NCI-H187 (cell line): ENCODE results near the gene DLGAP3.

Source experiments
- DNase-seq, 2 experiments: peaks; one replicate each; lab custom pipeline; 2025; lab: John Stamatoyannopoulos, UW

Gene DLGAP3

DNA sequence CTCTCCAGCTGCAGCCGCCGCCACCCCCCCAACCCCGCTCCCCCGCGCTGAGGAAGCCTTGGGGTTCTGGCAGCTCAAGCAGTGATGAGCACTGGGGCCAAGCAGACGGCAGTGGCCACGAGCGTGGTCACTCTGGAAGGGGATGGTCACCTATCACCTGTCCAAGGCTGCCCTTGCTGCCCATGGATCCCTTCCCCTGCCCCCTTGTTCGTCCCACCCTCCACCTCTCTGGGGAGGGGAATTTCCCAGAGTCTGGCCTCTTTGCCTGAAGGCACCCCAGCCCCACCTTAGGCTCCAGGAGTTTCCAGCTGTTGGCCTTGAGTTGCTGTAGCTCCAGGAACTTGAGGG, 62.7 kb downstream of the DLGAP3 start:
- DNase-seq: no peak

GRCh38 chr1:34865981-34866761, 63.3 kb downstream of the DLGAP3 start:
- DNase-seq: peak; percentile 20 to 53

DNA sequence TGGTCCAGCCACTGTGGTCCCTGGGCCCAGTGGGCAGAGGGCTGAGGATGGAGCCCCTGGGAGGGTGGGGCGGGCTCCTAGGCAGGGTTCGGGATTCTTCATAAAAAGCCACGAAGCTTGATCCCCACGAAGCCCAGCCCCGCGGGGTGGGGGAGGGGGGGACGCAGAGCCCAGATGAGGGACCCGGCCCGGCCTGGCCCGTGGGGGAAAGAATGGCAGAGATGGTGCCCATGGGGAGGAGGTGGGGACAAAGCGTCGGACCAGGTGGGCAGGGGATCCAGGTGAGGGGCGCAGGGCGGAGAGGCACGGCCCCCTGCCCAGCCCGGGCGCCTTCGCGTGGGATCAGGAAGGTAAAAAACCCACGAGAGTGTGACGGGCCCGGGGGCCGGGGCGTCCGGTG, 63.9 kb downstream of the DLGAP3 start:
- no peak for DNase-seq

DNA sequence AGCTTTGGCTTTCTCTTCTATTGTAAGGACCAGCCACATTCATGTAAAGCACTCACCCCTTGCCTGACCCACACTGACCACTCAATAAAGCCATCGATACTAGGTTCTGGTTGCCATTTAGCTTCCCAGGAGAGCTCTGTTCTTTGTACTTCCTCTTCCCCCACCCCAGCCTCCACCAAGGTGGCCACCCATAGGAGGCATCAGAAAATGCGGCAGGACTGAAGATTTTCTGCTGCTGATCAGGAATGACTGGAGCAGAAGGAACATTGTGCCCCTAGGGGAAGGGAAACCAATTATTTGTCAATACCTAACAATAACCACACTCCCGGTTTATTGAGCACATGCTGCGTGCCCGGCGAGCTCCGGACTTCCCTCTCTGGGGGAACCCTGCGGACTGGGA, 64.7 kb downstream of the DLGAP3 start:
- DNase-seq: no peak

GRCh38 chr1:34863501-34863900, 65.9 kb downstream of the DLGAP3 start:
- DNase-seq: no peak

DNA sequence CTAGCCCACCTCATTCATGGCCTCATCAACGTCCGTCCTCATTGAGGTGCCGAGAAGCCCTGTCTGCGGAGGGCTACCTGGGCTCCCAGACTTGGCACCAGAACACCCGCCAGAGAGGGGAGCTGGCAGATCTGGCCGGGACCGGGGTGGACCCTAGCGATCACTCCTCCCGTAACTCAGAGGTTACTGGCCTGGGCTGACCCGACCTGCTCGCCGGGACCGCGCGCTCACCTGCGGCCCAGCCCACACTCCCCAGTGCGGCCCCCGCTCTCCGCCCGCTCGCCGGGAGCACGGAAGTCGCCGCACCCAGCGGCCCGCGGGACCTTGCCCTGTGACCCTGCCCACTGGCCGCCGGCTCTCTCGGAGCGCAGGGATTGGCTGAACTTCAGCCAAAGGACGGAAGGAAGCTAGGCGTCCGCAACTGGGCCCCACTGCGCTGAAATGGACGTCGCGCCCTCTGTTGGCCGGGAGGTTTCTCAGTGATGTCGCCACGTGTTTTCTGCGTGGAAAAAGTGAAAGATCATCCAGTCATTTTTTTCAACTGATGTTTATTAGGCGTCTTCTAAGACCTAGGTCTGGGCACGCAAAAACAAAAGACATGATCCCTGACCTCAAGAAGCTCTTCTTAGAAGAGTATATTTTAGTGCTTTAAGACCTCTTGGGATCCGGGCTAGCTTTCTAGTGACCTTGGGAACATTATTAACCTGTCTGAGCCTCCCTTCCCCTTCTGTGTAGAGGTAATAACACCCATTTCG, 69.8 kb downstream of the DLGAP3 start, which contains the start of gene SMIM12:
TSS of gene SMIM12 (minus strand) at position 304 of the 755 bp plus-strand sequence. CDS start 3,772 bp downstream, outside the sequence.
- peak; percentile 38 to 73 for DNase-seq

DNA sequence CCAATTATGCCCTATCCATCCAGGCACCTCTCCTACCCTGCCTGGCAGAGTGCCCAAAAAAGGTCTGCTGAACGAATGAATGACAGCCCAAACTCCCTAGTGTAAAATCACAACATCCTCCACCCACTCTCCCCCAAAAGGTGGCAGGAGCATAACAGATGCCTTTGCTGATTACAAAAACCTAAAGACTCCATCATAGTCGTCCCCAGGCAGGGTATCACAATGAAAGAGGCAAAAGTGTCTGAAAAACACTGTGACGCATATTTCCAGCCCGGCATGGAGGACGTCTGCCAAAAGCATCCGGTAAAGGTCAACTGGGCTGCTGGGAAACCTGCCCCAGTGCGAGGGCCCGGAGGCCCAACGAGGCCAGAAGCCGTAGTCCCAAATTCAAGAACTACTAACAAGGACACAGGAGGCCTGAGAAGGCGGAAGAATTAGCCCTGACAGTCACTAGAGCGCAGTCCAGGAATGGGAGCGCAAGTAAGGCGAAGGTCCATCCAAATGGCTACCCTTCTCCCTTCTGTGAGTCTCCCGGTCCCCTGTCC, 70.5 kb downstream of the DLGAP3 start:
- DNase-seq: no peak

DNA sequence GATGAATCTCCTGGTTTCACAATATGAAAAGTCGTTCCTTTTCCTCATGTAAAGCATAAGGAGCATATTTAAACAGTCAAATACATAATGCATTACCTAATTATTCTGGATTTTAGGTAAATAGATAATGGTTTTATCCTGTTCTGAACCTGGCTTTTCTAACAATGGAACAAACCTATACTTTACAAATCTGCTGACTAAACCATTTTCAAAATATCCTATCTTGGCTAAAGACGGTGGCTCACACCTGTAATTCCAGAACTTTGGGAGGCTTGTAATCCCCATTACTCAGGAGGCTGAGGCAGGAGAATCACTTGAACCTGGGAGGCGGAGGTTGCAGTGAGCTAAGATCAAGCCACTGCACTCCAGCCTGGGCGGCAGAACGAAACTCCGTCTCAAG, 72.8 kb downstream of the DLGAP3 start:
- no peak for DNase-seq

DNA sequence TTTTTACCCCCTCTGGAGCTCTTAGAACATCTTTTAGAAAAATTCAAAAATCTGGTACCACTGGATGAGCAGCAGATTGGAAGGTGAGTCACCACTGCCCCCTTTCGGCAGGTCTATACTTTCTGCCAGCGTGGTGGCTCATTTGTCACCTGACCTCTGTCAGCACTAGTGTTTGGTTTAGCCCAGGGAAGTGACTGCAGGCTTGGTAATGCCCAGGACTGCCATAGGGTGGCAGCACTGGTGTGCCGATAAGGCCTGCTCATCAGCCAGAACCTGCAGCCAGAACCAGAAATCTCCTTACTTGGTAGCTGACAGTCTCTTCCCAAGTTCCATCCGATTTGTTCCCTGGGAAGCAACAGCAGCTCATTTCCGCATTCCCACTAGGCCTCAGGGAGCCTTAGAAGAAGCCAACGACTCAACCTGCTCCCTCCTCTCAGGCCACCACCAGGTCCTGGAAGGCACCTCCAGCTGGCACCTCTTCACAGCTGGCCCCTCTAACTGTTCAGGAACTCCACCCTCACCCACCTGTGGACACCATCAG, 76.7 kb downstream of the DLGAP3 start:
- peak; percentile 77 to 79 for DNase-seq

- DNase-seq: no peak
Observed at GRCh38 chr1:34851431-34852105, 77.9 kb downstream of the DLGAP3 start.

GRCh38 chr1:34850382-34850781, 79.1 kb downstream of the DLGAP3 start:
- no peak for DNase-seq

DNA sequence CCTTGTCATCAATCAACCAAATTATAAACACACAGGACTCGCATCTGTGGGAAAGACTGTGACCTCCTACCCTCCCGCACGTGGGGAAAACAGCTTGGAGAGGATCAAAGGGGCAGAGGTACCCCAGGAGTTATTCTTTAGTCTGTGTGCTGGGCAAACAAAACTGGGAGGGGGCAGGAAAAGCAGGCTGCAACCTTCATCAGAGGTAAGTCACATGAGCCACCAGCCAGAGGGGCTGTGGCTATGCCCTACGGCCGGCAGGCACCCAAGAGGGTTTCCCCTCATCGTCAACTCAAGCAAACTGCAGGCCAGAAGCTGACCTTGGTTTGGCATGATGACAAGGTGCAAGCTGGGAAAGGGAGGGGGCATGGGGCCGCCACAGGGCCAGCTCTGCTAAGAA, 82.4 kb downstream of the DLGAP3 start:
- DNase-seq: no peak

- DNase-seq: no peak
Observed at GRCh38 chr1:34846265-34846664, 83.2 kb downstream of the DLGAP3 start.

- no peak for DNase-seq
Observed at GRCh38 chr1:34845131-34845901, 84.1 kb downstream of the DLGAP3 start.

GRCh38 chr1:34844252-34844634, 85.2 kb downstream of the DLGAP3 start:
- DNase-seq: no peak

DNA sequence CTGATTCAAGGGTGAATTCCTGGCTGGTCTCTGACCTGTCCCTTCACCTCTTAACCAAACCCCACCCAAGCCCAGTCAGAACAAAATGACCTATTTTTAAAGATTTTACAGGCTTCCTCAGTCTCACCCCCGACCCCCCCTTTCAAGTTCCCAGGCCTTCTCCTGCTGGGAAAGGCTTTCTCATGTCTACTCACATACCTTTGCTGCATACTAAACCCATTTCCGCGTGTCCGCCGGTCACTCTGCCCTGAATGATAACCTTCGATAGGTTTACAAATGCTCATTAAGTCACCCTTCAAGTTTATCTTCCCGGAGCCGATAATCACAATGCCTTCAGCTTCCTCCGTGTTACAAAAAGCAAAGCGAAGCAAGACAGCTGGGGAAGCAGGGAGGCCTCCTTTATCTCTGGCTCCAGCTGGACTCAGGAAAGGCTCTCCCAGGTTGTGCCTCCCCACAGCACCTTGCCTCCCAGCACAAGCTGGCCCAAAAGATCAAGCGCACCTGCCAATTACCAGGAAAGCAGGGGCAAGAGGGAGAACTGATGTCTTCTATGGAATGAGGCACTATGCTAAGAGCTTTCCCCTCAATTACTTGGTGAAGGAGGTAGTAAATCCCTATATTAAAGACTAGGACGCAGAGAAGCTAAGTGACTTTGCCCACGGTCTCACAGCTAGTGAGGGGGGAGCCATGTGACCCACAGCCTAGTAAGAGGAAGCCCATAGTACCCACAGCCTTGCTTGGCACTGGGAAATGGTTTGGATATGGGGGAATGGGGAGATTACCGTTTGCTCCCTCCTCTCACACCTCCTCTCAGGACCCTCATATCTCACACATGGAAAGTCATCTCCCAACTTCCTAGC, 85.8 kb downstream of the DLGAP3 start:
- no peak for DNase-seq

DNA sequence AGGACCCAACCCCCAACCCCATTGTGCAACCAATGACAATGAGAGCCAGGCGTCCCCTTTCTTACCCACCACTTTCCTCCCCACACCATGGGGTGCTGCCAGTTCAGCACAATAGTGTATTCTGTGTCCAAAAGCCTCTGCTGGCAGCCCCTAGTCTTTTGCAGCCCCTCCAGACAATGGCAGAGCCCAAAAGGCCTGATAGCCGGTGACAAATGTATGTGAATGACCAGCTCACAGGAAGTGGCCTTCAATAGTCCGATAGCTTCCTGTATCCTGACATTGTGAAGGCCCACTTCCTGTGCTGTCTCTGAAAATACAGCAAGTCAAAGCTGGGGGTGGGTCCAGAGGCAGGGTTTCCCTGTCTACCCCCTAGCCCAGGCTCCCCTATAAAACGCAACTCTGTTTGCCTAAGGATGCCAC, 86.5 kb downstream of the DLGAP3 start:
- DNase-seq: no peak

DNA sequence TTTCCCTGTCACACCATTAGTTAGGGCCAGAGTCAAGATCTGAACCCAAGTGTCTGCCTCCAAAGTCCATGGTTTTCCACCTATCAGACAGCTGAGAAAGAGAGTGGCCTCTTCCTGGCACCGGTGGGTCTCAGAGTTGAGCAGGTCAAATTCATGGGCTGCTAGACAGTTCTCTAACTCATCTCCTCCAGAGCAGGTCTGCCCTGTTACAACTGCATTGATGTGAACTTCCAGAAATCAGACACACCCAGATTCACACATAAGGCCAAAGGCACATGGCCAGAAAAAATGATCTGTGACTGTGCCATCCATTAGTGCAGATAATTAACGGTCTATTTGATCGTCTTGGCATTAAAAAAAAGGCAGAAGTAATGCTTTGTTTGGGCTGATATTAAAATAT, 87.4 kb downstream of the DLGAP3 start:
- no peak for DNase-seq

- no peak for DNase-seq
Observed at GRCh38 chr1:34840426-34840825, 89.0 kb downstream of the DLGAP3 start.

DNA sequence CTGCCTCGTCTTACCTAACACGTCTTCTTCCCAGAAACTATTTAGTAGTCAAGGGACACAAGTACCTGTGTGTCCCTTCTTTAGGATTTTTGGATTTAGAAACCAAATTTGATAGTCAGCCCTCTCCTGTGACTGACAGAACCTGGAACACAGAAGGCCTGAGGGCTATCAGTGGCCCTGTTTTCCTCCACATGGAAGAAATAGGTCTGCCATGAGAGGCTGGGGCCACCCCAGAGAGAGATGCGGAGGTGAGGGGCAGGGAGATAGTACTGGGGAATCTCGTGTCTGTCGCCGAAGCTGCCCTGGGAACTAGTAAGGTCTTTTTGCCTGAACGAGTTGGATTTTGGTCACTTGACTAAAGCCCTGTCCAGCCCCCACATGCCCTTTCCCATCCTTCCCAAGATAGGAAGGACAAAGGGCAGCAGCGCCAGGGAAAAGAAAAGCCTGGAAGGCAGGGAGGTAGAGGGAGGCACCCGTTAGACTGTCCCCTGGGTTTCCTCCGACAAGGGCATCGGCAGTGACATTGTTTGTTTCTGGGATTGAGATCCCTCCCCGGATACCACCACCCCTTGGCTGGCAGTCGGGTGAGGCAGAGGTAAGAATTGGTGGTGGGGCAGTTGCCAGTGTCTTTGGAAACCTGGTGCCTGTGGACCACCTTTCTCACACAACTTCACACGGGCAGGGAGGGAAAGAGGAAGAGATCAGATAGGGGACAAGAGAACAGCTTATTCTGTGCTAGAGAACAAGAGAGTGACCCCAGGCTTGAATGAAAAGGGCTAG, 89.7 kb downstream of the DLGAP3 start:
- no peak for DNase-seq
